HG03066 (cell line): ENCODE data around the gene C2orf15.
A peak's percentile ranks its signal among the peaks of the same experiment; 100 is the strongest.
"Not testable (repeated sequence)": the region's sequence is repeated elsewhere in the genome, so short reads cannot be mapped to it uniquely, and the experiment has no call there.

ENCODE experiments used
- ATAC-seq: cut with Tn5 transposase; IDR thresholded peaks from one replicate; pipeline ENCODE4 v1.9.1; 2021; ENCODE audit warnings: low read depth; ENCODE audit not compliant: unreplicated experiment

Gene C2orf15, protein sequence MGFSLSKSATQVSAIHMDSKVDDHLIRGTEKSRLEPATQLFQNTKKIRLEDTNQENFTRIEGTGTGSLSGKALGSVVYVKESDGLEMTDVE

DNA sequence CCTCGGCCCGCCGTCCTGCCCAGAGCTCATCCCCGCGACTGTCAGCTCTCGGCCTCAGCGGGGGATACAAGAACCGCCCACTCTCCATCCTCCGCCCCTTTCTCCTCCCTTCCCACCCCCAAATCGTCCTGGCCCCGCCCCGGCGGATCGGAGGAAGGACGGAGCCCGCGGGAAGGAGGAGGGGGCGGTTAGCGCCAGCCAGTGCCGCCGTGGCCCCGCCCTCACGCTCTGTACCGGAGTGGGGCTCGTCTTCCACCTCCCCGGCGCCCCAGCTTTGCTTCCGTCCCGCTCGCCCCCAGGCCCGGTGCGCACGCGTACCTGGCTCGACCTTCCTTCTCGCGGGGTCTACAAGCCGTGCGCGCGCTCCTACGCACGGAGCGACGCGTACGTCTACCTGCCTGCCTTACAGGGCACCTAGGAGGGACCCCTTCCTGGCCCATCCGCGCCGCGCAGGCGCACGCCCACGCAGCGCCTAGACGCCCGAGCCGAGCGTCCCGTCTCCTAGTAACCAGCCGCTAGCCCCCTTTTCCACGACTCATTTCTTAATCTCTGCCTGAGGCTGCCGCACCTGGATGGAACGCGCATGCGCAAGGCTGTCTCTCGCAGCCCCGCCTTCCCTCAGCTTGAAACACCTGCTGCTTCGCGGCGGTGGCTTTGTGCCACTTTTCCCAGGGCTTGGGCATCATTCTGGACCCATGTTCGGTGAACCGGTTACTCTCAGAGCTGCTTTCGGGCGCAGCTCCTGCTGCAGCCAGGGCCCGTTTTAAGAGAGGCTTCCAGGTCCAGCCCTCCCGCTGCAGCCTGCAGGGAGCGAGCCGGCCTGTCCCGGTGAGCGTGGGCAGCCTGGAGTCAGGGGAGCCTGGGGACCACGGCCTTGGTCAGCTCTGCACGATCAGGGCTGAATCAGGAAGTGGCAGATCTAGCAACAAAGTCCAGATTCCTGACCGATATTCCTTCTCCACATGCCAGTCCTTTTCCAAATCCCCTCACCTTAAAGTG is at the start of gene C2orf15:
C2orf15 (plus strand) TSS at position 598 of the 999 bp plus-strand sequence. CDS start 8,852 bp downstream, outside the sequence.
- ATAC-seq = peak; percentile 85

DNA sequence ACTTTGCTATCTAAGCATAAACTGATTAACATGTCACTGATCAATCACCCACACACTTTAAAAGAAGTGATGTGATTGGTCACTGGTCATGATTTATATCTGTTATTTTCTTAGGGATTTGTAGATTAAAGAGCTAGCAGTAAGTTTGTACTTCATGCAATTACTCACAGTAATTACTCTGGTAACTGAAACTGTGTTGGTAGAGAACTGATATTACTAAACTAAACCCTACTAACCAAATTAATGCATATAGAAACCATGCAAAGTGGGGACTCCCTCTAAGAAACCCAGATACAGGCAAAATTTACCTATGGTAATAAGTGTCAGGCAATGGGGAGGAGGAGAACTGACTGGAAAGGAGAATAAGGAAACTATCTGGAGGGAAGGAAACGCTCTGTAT is 44.8 kb upstream of the C2orf15 start:
- ATAC-seq = no peak

DNA sequence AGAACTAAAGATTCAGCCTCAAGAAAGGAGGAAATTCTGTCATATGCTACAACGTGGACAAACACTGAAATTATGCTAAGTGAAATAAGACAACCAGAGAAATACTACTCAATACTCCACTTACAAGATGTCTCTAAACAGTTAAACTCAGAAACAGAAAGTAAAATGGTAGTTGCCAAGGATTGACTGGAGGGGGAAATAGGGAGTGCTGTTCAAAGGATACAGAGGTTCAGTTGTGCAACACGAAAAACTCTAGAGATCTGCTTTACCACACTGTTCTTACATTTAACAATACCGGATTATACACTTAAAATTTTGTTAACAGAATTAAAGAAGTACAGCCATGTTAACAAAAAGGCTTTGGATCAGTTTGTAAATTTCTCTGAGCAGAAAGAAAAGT is 39.8 kb upstream of the C2orf15 start:
- ATAC-seq = no peak

DNA sequence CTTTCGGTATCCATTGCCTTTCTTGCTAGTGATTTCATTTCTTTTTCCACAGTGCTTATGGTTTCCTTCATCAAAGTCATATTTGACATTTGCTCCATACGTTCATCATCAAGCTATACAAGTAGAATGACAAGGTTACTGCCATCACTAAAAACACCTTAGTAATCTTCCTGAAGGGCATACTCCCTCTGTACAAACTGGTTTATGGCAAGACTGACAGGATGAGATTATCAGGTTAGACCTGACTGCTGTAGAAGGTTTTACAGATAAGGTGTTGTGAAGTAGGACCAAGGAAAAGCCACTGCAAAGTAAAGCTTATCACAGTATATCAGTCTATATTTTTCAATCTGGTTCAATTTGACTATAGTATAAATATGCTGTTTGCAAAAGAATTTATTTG is 37.5 kb upstream of the C2orf15 start:
- ATAC-seq = no peak

DNA sequence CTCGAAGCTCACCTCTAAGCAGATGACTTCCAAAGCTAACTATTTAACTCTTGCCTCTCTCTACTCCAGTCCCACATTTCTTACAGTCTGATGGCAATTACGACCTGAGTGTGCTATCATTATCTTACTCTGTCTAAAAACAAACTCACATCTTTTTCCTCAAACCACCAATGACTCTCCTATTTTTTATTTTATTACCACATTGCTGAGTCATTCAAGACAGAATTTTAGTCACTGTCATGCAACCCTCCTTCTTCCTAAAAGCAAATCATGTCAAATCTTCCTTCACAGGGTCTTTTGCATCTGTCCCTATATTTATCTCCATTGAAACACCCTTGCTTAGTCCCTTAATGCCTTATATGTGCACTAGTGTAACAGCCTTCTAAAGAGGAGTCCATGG is 34.6 kb upstream of the C2orf15 start:
- no peak for ATAC-seq

DNA sequence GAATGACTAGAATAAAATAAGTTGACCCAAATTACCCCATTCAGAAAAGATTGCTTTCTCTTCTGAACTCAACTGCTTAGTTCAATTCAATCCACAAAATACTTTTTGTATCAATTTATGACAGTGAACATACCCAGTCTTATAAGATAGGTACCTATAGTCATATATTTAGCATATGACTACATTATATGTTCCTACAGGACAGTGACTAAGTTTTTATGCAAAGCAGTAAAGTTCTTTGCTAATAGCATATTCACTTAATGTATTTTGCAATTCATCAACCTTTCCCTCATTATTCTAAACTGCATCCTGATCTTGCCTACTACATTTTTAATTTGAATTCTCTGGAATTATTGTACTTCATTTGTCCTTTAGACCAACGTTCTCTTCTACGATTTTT is 30.3 kb upstream of the C2orf15 start:
- no peak for ATAC-seq

DNA sequence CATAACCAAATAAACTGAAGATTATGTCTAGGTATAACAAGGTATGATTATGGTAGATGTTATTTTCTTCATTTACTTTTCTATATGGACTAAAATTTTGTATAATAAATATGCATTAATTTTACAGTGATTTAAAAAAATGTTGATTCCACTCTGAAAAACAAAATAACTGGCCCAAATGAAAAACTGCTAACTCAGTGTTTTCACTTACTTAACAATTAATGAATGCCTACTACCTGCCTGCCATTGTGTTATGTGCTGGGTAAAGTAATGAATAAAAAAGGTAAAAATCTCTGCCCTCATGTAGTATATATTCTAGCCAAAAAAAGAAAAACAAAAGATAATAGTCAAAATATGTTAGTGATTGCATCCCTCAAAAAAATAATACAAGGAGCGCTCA is 29.6 kb upstream of the C2orf15 start:
- ATAC-seq = no peak

DNA sequence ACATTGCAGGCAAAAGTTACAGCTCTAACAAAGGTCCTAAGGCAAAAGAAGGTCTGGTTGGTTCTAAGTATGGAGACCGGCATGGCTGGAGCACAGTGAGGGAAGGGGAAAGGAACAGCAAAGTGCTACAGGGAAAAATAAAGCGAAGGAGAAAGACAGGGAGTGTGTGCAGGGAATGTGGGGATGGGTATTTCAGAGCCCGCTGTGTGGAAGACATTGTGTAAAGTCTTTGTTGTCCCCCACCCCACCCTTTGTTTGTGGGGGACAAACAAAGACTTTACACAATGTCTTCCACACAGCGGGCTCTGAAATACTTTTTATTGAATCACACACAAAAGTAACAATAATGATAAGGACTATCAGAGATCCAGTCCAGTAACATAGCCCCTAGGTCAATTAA is 28.9 kb upstream of the C2orf15 start:
- no peak for ATAC-seq

DNA sequence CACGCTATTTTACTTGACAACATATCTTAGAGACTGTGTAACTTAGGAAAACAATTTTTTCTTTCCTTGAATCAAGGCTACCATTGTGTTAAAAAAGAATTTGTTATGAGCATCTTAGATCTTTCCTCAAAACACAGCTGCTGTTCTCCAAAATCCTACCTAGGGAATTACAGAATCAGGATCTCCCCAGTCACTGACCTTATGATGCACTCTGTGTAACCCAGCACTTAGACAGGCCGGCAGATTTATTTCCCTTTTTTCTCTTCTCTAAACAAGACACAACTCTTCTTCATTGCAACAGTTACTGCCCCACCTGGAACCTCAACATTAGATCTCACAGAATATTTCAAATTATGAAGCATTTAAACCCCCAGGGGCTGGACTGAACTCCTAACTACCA is 13.5 kb upstream of the C2orf15 start:
- no peak for ATAC-seq

DNA sequence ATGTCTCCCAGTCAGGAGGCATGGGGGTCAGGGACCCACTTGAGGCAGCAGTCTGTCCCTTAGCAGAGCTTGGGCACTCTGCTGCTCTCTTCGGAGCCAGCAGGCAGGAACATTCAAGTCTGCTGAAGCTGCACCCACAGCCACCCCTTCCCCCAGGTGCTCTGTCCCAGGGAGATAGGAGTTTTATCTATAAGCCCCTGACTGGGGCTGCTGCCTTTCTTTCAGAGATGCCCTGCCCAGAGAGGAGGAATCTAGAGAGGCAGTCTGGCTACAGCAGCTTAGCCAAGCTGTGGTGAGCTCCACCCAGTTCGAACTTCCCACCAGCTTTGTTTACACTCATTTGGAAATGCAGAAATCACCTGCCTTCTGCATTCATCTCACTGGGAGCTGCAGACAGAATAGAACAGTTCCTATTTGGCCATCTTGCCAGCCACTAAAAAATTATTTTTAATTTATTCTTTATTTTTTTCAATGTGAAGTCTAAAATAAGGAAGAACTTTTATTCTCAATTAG is 6.4 kb upstream of the C2orf15 start:
- ATAC-seq = not testable (repeated sequence)

DNA sequence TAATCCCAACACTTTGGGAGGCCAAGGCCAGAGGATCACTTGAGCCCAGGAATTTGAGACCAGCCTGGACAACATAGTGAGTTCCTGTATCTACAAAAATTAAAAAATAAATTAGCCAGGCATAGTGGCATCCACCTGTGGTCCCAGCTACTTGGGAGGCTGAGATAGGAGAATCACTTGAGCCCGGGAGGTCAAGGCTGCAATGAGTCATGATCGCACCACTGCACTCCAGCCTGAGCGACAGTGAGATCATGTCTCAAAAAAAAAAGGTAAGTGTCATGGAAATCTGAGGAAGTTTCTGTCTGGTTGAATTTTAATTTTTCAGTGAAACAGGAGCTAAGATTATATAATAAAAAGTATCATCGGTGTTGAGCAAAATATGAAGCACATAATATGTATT is 2.5 kb upstream of the C2orf15 start:
- ATAC-seq = no peak

DNA sequence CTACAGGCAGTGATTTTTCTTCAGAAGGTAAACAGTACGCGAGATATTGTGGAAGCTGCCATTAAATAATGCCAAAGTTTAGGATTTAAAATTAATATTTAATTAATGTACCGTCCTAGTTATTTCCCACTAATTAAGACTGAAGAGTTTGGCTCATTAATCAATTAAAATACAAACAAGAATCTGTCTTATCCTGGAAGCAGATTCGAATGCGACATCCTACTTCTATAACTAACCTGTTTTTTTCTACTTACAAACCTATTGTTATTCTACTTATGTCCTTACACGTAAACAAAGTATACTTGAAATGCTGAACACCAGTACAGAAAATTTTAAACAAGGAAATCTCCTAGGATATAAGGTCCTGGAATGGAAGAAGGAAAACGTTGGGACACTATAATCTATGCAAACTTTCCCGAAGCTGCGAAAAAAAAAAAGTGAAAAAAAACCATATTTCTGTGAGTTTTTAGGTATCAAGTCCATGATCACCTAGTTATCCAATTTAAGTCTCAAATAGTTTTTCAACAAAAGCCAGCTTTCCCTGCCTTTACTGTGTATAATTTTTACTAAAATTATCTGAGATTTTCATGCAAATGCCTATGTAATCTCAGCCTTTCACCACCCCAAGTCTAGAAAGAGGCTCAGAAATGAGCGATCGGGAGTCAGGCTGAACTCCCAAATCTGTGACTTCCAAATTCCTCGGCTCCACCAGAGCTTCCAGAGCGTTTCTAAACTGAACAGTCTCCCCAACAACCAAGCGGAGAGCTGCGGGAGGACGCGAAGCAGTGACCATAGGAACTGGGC is 1.2 kb upstream of the C2orf15 start:
- ATAC-seq = no peak

DNA sequence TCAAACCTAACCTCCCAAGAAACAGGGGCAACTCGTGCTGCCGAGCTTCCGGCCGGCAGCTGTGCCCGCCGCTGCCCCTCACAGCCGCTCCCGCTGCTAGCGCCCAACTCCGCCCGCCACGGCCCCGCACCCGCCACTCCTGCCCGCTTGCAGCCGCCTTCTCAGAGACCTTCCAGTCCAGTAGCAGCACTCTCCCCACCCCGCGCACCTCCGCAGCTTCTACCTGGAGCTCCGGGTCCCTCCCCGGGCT is 722 bp upstream of the C2orf15 start:
- peak; percentile 27 for ATAC-seq

DNA sequence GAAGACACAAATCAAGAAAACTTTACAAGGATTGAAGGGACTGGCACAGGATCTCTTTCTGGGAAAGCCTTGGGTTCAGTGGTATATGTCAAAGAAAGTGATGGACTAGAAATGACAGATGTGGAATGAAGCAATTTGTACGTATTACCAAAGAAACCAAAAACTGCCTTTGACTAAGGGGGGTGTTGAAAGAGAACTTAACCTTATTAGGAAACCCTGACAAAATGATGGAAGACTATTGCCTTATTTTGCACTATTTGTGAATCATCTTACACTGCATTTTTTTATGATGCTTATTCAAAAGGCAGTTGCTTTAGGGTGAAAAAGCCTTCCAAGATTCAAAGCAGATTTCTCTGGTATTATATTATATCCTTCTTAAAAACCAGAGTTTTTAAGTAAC is 9.2 kb downstream of the C2orf15 start:
- no peak for ATAC-seq

DNA sequence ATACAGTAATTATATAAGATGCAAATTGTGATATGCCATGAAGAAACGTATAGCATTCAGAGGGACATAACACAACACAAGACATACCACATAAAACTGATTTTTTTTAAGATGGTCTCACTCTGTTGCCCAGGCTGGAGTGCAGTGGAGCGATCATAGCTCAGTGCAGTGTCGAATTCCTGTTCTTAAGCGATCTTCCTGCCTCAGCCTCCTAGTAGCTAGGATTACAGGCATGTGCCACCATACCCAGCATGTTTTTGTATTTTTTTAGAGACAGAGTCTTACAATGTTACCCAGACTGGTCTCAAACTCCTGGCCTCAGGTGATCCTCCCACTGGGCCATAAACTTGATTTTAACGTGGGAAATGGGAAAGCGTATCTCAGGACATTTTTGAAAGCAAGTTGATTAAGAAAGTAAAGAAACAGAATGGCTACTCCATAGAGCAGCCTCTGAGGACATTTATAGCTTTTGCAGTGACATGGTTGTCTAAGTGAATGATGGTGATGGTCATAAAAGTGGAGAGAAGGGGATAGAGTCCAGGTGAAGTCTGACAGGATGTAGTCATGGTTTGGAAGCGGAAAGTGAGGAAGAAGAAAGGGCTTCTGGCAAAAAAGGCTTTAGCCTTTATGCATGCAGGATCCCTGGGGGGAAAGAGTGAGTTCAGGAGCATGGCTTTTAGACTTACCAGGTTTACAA is 10.8 kb downstream of the C2orf15 start:
- ATAC-seq = no peak

DNA sequence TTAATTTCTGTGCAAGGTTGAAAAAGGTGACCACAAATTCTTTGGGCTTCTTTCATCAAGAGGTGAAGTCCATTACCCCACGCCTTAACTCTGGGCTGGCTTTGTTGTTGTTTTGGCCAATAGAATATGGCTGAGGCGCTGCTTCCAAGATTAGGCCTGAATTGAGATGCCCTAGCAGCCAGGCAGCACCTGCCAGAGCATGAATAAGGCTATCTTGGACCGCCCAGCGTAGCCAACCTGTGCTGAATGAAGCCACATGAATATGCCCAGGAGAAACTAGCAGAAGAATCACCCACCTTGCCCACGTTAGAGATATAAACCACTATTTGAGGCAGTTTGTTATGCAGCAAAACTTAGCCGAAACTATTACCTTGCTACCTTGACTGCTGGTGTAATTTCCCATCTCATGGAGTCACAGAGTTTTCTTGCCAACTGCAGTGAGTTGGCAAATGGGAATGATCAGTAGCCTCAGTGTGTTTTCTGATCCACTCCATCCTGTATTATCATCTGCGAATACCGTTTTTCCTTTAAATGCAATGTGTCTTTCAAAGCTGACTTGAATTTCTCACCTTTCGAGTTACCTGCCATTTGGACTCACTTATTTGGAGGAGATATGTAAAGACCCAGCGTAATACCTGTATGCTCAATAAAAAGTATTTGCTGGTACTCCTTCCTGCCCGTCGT is 12.6 kb downstream of the C2orf15 start:
- no peak for ATAC-seq

DNA sequence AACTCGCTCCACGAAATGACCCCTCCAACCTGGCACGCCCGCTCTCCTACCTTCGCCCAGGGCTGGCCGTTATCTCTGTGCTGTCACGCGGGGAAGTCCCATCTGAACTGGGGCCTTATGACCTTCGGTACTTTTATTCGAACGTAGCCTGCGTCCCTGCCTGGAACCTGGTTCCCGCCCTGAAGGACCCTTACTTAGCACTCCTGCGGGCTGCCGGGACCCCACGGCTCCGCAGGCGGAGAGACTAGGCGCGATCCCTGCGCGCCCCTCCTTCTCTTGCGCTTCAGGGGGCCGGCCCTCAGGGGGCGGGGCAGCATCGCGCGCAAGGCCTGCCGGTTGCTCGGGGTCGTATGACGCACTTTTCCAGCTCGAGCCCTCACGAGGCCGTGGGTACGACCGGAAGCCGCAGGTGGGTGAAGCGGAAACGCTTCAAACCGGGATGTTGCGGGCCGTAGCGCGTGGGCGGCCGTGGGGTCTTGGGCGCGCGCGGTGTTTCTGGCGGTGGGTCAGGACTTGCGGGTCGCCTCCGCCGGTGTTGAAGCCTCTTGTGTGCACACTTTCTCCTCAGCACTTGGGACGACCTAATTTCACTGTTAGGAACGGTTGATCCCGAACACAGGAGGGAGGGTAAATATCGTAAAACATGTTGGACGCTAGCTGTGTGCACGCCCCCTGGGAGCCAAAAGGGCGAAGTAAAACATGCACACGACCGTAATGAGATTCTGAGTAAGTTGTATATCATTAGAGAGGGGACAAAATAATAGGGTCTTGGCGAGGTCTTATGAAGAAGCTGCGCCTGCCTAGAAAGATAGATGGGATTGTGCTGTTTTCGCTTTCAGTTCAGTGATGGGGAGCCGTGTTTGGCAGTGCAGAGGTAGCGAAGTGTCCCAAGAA is 13.4 kb downstream of the C2orf15 start, which contains the start of the genes LIPT1 and TSGA10:
LIPT1 (plus strand) TSS at position 325 of the 894 bp plus-strand sequence. CDS start 6,991 bp downstream, outside the sequence.
TSGA10 (minus strand) TSS at position 300 of the 894 bp plus-strand sequence. CDS start 45,503 bp downstream, outside the sequence.
- ATAC-seq = peak; percentile 93

DNA sequence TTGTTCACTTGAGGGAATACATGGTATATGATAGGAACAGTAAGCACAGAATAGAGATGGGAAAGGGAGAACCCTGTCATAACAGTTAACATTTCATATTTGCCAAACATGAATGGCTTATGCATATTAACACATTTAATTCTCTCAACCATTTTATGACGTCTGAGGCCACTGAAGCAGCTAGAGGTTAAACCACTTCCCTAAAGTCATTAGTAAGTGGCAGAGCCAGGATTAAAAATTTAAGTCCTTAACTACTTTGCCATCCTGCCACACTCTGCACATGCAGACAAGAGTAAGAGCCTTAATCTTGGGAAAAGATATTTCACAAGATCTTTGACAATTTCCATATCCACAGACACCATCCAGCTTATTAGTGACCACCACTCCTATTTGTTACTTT is 15.4 kb downstream of the C2orf15 start:
- no peak for ATAC-seq

DNA sequence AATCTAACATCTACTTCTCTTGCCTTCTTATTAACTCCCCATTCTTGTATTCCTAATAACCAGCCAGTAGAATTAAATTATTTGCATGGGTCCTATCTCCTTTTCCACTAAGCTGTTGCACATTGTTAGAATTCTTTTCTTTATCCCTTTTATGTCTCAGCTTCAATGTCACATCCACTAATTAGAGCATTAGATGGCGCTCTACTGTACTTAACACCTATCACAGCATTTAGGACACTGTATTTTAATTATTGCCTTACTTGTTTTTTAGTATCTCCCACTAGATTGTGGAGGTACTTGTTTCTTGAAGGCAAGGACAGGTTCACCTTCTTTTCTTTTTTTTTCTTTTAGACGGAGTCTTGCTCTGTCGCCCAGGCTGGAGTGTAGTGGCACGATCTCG is 17.1 kb downstream of the C2orf15 start:
- ATAC-seq = no peak
